K562 (cell line): ENCODE results near the gene FAM180B. TPM values are rescaled to one million over a fixed set of nuclear protein-coding genes. Genes with fewer than 3 reads are reported as not detected.

Source experiments
- BMI1 ChIP-seq: fragments of 150-350 bp; IDR thresholded peaks from 2 replicates; pipeline ENCODE4 v1.6.1; 2014; ENCODE audit warnings: low read length
- ETV5 ChIP-seq: sonication (generic); formaldehyde crosslinking; IDR thresholded peaks from 2 replicates; pipeline ENCODE4 v1.4.0; 2020; ENCODE audit warnings: low read depth, mild to moderate bottlenecking, missing genetic modification reagents
- JUND ChIP-seq, 2 experiments: IDR thresholded peaks; 2 replicates in 1 of 2; 3 replicates in 1 of 2; pipeline ENCODE4 v1.6.1; 2011; ENCODE audit warnings: borderline replicate concordance in 2 of 2, low read depth in 2 of 2, low read length in 2 of 2, improper control_type of control experiment in 1 of 2, missing biosample characterization in 1 of 2, missing genetic modification characterization in 1 of 2, missing genetic modification reagents in 1 of 2
- NBN ChIP-seq: fragments of 450-650 bp; IDR thresholded peaks from 2 replicates; pipeline ENCODE4 v1.6.1; 2016; ENCODE audit warnings: low read depth, mild to moderate bottlenecking
- SIRT6 ChIP-seq: IDR thresholded peaks from one replicate; pipeline ENCODE4 v1.6.1; 2012; ENCODE audit warnings: low read depth, mild to moderate bottlenecking, control low read depth, inconsistent platforms, low read length, moderate library complexity
- SREBF1 ChIP-seq: fragments of 150-350 bp; IDR thresholded peaks from 2 replicates; pipeline ENCODE4 v1.6.1; 2014; ENCODE audit warnings: antibody characterized with exemption, low read depth, low read length, borderline replicate concordance
- ZC3H4 ChIP-seq: sonication (generic); formaldehyde crosslinking; IDR thresholded peaks from 2 replicates; pipeline ENCODE4 v1.9.0; 2021; ENCODE audit warnings: missing genetic modification reagents, borderline replicate concordance
- ZNF140 ChIP-seq: fragments of 250-450 bp; sonication (Bioruptor Pico); IDR thresholded peaks from 2 replicates; pipeline ENCODE4 v1.8.0; 2021; ENCODE audit warnings: moderate library complexity, mild to moderate bottlenecking, inconsistent platforms
- ZNF408 ChIP-seq: fragments of 250-450 bp; sonication (Bioruptor Pico); IDR thresholded peaks from 2 replicates; pipeline ENCODE4 v1.4.0; 2020; ENCODE audit warnings: low read depth, mild to moderate bottlenecking, moderate library complexity
- ZNF77 ChIP-seq: fragments of 250-450 bp; sonication (Bioruptor Pico); IDR thresholded peaks from 2 replicates; pipeline ENCODE4 v1.5.0; 2020
- polyA plus RNA-seq, 8 experiments: library from polyadenylated mRNA; depleted of rRNA in 4 of 8; stranded (reverse) in 5 of 8; unstranded in 3 of 8; fragments of >200 nt; fragmentation: Nextera tagmentation in 2 of 8; fragmentation: Illumina TruSeq in 1 of 8; extraction: Ambion mirVana in 2 of 8; extraction: Trizol in 1 of 8; gene quantifications; 2 replicates each; pipeline versions ENCODE4 v1.2.1 to v1.2.3, GENCODE V29; 2011 to 2014; ENCODE audit warnings: inconsistent platforms in 1 of 8, missing spikeins in 1 of 8
- total RNA-seq, 7 experiments: library from RNA; depleted of rRNA in 6 of 7; stranded (reverse); fragments of >200 nt in 6 of 7; fragmentation: Illumina TruSeq in 2 of 7; extraction: Trizol in 2 of 7; gene quantifications; 2 replicates each; pipeline versions ENCODE4 v1.2.1 to v1.2.3, GENCODE V29; 2011 to 2021; ENCODE audit warnings: low replicate concordance in 1 of 7
- TF ChIP-seq, protein P1 (sequence below): IDR thresholded peaks from 2 replicates; pipeline ENCODE4 v1.6.1; 2014; ENCODE audit warnings: antibody characterized with exemption
- TF ChIP-seq, protein P2 (sequence below): fragments of 250-450 bp; sonication (Bioruptor Pico); IDR thresholded peaks from 2 replicates; pipeline ENCODE4 v1.8.0; 2022; ENCODE audit warnings: inconsistent platforms, mild to moderate bottlenecking, moderate library complexity, borderline replicate concordance
- TF ChIP-seq, protein P3 (sequence below): sonication (generic); formaldehyde crosslinking; IDR thresholded peaks from 2 replicates; pipeline ENCODE4 v1.8.0; 2022; ENCODE audit warnings: mild to moderate bottlenecking, missing genetic modification reagents
- TF ChIP-seq, protein P4 (sequence below): fragments of 200-800 bp; sonication (Bioruptor generic); IDR thresholded peaks from 2 replicates; pipeline ENCODE4 v1.6.1; 2016; ENCODE audit warnings: missing genetic modification characterization, missing compliant biosample characterization

FAM180B gene
- total and polyA plus RNA-seq, 9 of the 15 experiments (the other 6 are each of a cell fraction or from before 2014, with no cell fraction given): 0.05 to 0.14 TPM; not detected in 7

DNA sequence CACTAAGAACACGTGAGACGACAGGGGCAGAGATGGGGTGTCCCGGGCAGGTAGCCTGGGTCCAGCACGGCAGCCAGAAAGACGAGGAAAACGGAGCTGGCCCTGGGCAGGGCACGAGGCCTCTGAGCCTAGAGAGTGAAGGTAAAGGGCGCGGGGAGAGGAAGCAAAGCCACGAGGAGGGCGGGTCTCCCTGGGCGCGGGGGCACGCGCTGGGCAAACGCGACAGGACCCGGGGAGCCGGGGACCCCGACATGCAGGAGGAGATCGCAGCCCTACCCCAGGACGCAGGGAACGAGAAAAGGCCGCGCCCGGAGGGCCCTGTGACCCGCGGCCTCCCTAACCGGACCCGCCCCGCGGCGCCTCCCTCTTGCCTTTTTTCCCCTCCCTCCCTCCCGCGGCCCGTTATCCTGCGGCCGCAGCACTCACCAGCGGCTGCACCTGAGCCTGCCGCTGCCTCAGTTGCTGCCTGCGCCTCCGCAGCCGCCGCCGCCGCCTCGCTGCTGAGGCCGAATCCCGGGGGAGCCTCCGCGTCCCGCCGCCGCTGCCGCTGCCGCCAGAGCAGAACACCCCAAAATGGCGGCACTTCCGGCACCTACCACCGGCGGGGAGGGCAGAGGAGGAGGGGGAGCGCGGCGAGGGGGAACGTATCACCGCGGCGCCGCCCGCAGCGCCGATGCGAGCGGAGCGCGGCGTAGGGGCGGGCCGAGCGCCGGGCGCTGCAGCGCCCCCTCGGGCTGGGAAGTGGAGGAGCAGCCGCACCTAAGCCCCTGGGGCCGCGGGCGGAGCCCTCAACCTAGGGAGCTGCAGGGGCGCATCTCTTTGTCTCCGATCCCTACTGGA lies 33.7 kb upstream of the FAM180B start, which contains the start of gene CELF1 (continued):
- TF ChIP-seq, protein P1, sequence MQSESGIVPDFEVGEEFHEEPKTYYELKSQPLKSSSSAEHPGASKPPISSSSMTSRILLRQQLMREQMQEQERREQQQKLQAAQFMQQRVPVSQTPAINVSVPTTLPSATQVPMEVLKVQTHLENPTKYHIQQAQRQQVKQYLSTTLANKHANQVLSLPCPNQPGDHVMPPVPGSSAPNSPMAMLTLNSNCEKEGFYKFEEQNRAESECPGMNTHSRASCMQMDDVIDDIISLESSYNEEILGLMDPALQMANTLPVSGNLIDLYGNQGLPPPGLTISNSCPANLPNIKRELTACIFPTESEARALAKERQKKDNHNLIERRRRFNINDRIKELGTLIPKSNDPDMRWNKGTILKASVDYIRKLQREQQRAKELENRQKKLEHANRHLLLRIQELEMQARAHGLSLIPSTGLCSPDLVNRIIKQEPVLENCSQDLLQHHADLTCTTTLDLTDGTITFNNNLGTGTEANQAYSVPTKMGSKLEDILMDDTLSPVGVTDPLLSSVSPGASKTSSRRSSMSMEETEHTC: no peak
- peak; percentile 70 for TF ChIP-seq ETV5
- TF ChIP-seq ZNF408 (CRISPR knock-in tag): no peak
- TF ChIP-seq, protein P2, sequence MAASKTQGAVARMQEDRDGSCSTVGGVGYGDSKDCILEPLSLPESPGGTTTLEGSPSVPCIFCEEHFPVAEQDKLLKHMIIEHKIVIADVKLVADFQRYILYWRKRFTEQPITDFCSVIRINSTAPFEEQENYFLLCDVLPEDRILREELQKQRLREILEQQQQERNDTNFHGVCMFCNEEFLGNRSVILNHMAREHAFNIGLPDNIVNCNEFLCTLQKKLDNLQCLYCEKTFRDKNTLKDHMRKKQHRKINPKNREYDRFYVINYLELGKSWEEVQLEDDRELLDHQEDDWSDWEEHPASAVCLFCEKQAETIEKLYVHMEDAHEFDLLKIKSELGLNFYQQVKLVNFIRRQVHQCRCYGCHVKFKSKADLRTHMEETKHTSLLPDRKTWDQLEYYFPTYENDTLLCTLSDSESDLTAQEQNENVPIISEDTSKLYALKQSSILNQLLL: no peak
- no peak for TF ChIP-seq SIRT6
- no peak for TF ChIP-seq SREBF1
- no peak for TF ChIP-seq NBN
- TF ChIP-seq, protein P3, sequence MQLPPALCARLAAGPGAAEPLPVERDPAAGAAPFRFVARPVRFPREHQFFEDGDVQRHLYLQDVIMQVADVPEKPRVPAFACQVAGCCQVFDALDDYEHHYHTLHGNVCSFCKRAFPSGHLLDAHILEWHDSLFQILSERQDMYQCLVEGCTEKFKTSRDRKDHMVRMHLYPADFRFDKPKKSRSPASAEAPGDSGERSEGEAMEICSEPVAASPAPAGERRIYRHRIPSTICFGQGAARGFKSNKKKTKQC: peak; percentile 65; the same call in 1 of the 2 replicates
- TF ChIP-seq, protein P4, sequence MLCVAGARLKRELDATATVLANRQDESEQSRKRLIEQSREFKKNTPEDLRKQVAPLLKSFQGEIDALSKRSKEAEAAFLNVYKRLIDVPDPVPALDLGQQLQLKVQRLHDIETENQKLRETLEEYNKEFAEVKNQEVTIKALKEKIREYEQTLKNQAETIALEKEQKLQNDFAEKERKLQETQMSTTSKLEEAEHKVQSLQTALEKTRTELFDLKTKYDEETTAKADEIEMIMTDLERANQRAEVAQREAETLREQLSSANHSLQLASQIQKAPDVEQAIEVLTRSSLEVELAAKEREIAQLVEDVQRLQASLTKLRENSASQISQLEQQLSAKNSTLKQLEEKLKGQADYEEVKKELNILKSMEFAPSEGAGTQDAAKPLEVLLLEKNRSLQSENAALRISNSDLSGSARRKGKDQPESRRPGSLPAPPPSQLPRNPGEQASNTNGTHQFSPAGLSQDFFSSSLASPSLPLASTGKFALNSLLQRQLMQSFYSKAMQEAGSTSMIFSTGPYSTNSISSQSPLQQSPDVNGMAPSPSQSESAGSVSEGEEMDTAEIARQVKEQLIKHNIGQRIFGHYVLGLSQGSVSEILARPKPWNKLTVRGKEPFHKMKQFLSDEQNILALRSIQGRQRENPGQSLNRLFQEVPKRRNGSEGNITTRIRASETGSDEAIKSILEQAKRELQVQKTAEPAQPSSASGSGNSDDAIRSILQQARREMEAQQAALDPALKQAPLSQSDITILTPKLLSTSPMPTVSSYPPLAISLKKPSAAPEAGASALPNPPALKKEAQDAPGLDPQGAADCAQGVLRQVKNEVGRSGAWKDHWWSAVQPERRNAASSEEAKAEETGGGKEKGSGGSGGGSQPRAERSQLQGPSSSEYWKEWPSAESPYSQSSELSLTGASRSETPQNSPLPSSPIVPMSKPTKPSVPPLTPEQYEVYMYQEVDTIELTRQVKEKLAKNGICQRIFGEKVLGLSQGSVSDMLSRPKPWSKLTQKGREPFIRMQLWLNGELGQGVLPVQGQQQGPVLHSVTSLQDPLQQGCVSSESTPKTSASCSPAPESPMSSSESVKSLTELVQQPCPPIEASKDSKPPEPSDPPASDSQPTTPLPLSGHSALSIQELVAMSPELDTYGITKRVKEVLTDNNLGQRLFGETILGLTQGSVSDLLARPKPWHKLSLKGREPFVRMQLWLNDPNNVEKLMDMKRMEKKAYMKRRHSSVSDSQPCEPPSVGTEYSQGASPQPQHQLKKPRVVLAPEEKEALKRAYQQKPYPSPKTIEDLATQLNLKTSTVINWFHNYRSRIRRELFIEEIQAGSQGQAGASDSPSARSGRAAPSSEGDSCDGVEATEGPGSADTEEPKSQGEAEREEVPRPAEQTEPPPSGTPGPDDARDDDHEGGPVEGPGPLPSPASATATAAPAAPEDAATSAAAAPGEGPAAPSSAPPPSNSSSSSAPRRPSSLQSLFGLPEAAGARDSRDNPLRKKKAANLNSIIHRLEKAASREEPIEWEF: no peak
- no peak for TF ChIP-seq ZNF140 (CRISPR knock-in tag)
- peak; percentile 56 for TF ChIP-seq JUND (IDR thresholded peaks at IDR 0.05; ENCODE audit: borderline replicate concordance, low read depth, low read length)
- TF ChIP-seq JUND (tag; IDR thresholded peaks at IDR 0.05; ENCODE audit: borderline replicate concordance, low read depth, low read length): no peak; the same call in 2 of the 3 replicates
- TF ChIP-seq ZC3H4 (CRISPR knock-in tag): 0 out of 2 replicates have a peak, but pooled peaks have one; percentile 36
- TF ChIP-seq ZNF77 (CRISPR knock-in tag): no peak
- TF ChIP-seq BMI1: no peak
